ENCODE measurements around the gene FRMD8.
A peak's percentile ranks its signal among the peaks of the same experiment; 100 is the strongest.

Gene FRMD8

GRCh38 chr11:65416841-65417701, 30.6 kb downstream of the FRMD8 start:
- TF ChIP-seq POLR2A (IDR thresholded peaks at IDR 0.05; ENCODE audit: extremely low read depth, insufficient read length) (no peak), MAX (IDR thresholded peaks at IDR 0.05; ENCODE audit: low read depth, low read length) (no peak; the same call in 1 of the 2 replicates), CTCF (IDR thresholded peaks at IDR 0.05; ENCODE audit: low read depth, low read length) (no peak), MYC (IDR thresholded peaks at IDR 0.05; ENCODE audit: low read depth, low read length) (no peak)
- DNase-seq (ENCODE audit: low read depth): peak; percentile 69
- H3K4me3 ChIP-seq (ENCODE audit: low read depth, low read length): no peak overlapping the region

- DNase-seq (ENCODE audit: low read depth): peak; percentile 29
- H3K4me3 ChIP-seq (ENCODE audit: low read depth, low read length): no peak overlapping the region
Measured at GRCh38 chr11:65417702-65418430, 31.4 kb downstream of the FRMD8 start.

GRCh38 chr11:65418431-65418680, 31.9 kb downstream of the FRMD8 start:
- TF ChIP-seq MYC (IDR thresholded peaks at IDR 0.05; ENCODE audit: low read depth, low read length) (no peak), MAX (IDR thresholded peaks at IDR 0.05; ENCODE audit: low read depth, low read length) (no peak), CTCF (IDR thresholded peaks at IDR 0.05; ENCODE audit: low read depth, low read length) (no peak), POLR2A (IDR thresholded peaks at IDR 0.05; ENCODE audit: extremely low read depth, insufficient read length) (no peak)
- DNase-seq (ENCODE audit: low read depth): no peak
- peak overlapping the region; percentile 45 for H3K4me3 ChIP-seq (ENCODE audit: low read depth, low read length)

More at GRCh38 chr11:65417702-65418430, 31.4 kb downstream of the FRMD8 start:
- no peak for TF ChIP-seq MYC (IDR thresholded peaks at IDR 0.05; ENCODE audit: low read depth, low read length)
- TF ChIP-seq MAX (IDR thresholded peaks at IDR 0.05; ENCODE audit: low read depth, low read length): no peak
- no peak for TF ChIP-seq POLR2A (IDR thresholded peaks at IDR 0.05; ENCODE audit: extremely low read depth, insufficient read length)
- TF ChIP-seq CTCF (IDR thresholded peaks at IDR 0.05; ENCODE audit: low read depth, low read length): no peak

GRCh38 chr11:65418681-65419459, 32.4 kb downstream of the FRMD8 start:
- peak overlapping the region; percentile 45 for H3K4me3 ChIP-seq (ENCODE audit: low read depth, low read length)
- DNase-seq (ENCODE audit: low read depth): peak; percentile 99
- TF ChIP-seq POLR2A (IDR thresholded peaks at IDR 0.05; ENCODE audit: extremely low read depth, insufficient read length) (peak; percentile 38), MAX (IDR thresholded peaks at IDR 0.05; ENCODE audit: low read depth, low read length) (peak; percentile 95), CTCF (IDR thresholded peaks at IDR 0.05; ENCODE audit: low read depth, low read length) (no peak), MYC (IDR thresholded peaks at IDR 0.05; ENCODE audit: low read depth, low read length) (peak; percentile 83)

- DNase-seq (ENCODE audit: low read depth): no peak
- no peak for TF ChIP-seq POLR2A (IDR thresholded peaks at IDR 0.05; ENCODE audit: extremely low read depth, insufficient read length)
- H3K4me3 ChIP-seq (ENCODE audit: low read depth, low read length): peak overlapping the region; percentile 29
Measured at GRCh38 chr11:65419460-65419771, 33.0 kb downstream of the FRMD8 start.
